ENCODE data around the gene GZMM. TPM values are rescaled to one million over a fixed set of nuclear protein-coding genes. Genes with fewer than 3 reads are reported as not detected.
A peak's percentile ranks its signal among the peaks of the same experiment; 100 is the strongest.

The GZMM gene
- total RNA-seq, 1 experiment from 2014 or later: 0.59 TPM

GRCh38 chr19:531753-532560, 11.9 kb upstream of the GZMM start, which contains the start of gene CDC34:
CDC34 (plus strand) TSS chr19:531760; CDS start chr19:531932, 172 bp downstream.
- H3K9ac ChIP-seq (ENCODE audit: low read length): peak within 1 kb of the TSS; percentile 91
- peak within 1 kb of the TSS; percentile 77 to 86 for H3K4me3 ChIP-seq (replicated peaks in 1 of 2; ENCODE audit: low read depth in 1 of 2, low read length in 2 of 2)
- H3K4me1 ChIP-seq (ENCODE audit: control insufficient read depth in 1 of 2, insufficient read depth in 2 of 2, low read length in 2 of 2): peaks cover 23 to 45% of the 10 kb centered on the region in 2 experiments
- no peaks in the 10 kb centered on the region for H3K27me3 ChIP-seq (ENCODE audit: insufficient read depth, low read length)
- H3K79me2 ChIP-seq (ENCODE audit: insufficient read depth, low read length): peaks cover 50% of the 10 kb centered on the region
- intact Hi-C loops (cut with micrococcal nuclease): no loop called here
- POLR2A ChIA-PET: interaction anchor here (0.6 to 1.7 kb wide), 8 partner anchors 10 to 52 kb away, joined by 3 to 10 read pairs (median 4); partner anchors contain the start of genes BSG and TPGS1
- BruUV-seq (replicated peaks): no TSS peak
- CTCF ChIA-PET: interaction anchor here (0.6 to 3.2 kb wide), 4 partner anchors 21 to 766 kb away, joined by 3 to 23 read pairs (median 3); partner anchors contain the start of gene BSG
- H3K9me3 ChIP-seq (ENCODE audit: control insufficient read depth in 1 of 2, insufficient read depth in 1 of 2, low read depth in 1 of 2, low read length in 2 of 2): no peaks in the 10 kb centered on the region; a peak in 1 of 4 replicates
- TF ChIP-seq ZFX (IDR thresholded peaks at IDR 0.05): peak; percentile 45; the same call in 1 of the 2 replicates
- no peak for TF ChIP-seq CEBPB (IDR thresholded peaks at IDR 0.05; ENCODE audit: low read depth)
- TF ChIP-seq POLR2AphosphoS5 (IDR thresholded peaks at IDR 0.05; ENCODE audit: low read depth, low read length): peak; percentile 57
- no peak for TF ChIP-seq EZH2 (IDR thresholded peaks at IDR 0.05)
- no peak for TF ChIP-seq SIN3A (IDR thresholded peaks at IDR 0.05; ENCODE audit: low read depth)
- TF ChIP-seq ELF1 (IDR thresholded peaks at IDR 0.05; ENCODE audit: borderline replicate concordance, low read depth): no peak
- peak; percentile 46 for TF ChIP-seq TCF7L2 (IDR thresholded peaks at IDR 0.05; ENCODE audit: borderline replicate concordance, extremely low read depth, insufficient read depth, insufficient read length)
- ATAC-seq (peak; percentile 30), DNase-seq (ENCODE audit: low read depth, low spot score) (no peak)
- RAD21 ChIA-PET (ENCODE audit: low non-redundant PET in 1 of 2, low total read pairs in 2 of 2, uncharacterized antibody in 2 of 2, unreplicated experiment in 2 of 2): interaction anchor here in 1 of 2 experiments (0.7 to 0.8 kb wide), 2 partner anchors 21 to 100 kb away, joined by 4 to 5 read pairs; no protein-coding TSS in a partner anchor
- H4K20me1 ChIP-seq (ENCODE audit: insufficient read depth): peaks cover 9% of the 10 kb centered on the region; the same call in 1 of the 2 replicates
- H3K27ac ChIP-seq (ENCODE audit: low read depth, low read length): peak within 1 kb of the TSS; percentile 96
- peaks cover 13 to 14% of the 10 kb centered on the region in 2 experiments; a peak in 3 of 4 replicates for H3K36me3 ChIP-seq (ENCODE audit: control insufficient read depth in 1 of 2, insufficient read depth in 2 of 2, low read length in 2 of 2)
- H3K4me2 ChIP-seq (ENCODE audit: low read length): peak within 1 kb of the TSS; percentile 87
- no peak within 1 kb of the TSS for H2AFZ ChIP-seq (ENCODE audit: low read depth, low read length, poor library complexity, severe bottlenecking)
- no peaks in the 10 kb centered on the region for H3K9me2 ChIP-seq (ENCODE audit: insufficient read depth)

Data from HCT116 (cell line).